CD14-positive monocyte (primary cell): ENCODE measurements around the gene S1PR3. TPM values are rescaled to one million over a fixed set of nuclear protein-coding genes. Genes with fewer than 3 reads are reported as not detected.

ENCODE experiments used
- DNase-seq, 3 donors: peaks; one replicate each; pipeline ENCODE4 v3.0.0-alpha.2; 2011 to 2022
- H2AFZ ChIP-seq: 2 replicates; pipeline ENCODE4 v1.6.0; 2012; ENCODE audit warnings: mild to moderate bottlenecking, low read depth, low read length, inconsistent platforms; ENCODE audit not compliant: insufficient read depth, poor library complexity, severe bottlenecking
- H3K27ac ChIP-seq, 2 donors: 1 replicate in 1 of 2; 2 replicates in 1 of 2; pipeline ENCODE4 v1.5.1; 2012 to 2013; ENCODE audit warnings: low read length in 2 of 2, control low read depth in 1 of 2, inconsistent platforms in 1 of 2, low read depth in 1 of 2, mild to moderate bottlenecking in 1 of 2
- H3K27me3 ChIP-seq, 2 donors: one replicate each; pipeline versions ENCODE4 v1.6.0 to v1.6.1; 2011 to 2013; ENCODE audit warnings: low read length in 2 of 2; ENCODE audit not compliant: control insufficient read depth in 2 of 2, insufficient read depth in 2 of 2
- H3K36me3 ChIP-seq, 2 donors: replicated peaks in 1 of 2; 1 replicate in 1 of 2; 2 replicates in 1 of 2; pipeline versions ENCODE4 v1.5.1 to v1.6.1; 2012 to 2013; ENCODE audit warnings: low read length in 2 of 2, control low read depth in 1 of 2, inconsistent platforms in 1 of 2, mild to moderate bottlenecking in 1 of 2; ENCODE audit not compliant: insufficient read depth in 2 of 2, control insufficient read depth in 1 of 2
- H3K4me1 ChIP-seq, 2 donors: 1 replicate in 1 of 2; 2 replicates in 1 of 2; pipeline versions ENCODE4 v1.5.1 to v1.6.1; 2012 to 2013; ENCODE audit warnings: low read length in 2 of 2, control low read depth in 1 of 2, inconsistent platforms in 1 of 2, mild to moderate bottlenecking in 1 of 2, moderate library complexity in 1 of 2; ENCODE audit not compliant: insufficient read depth in 2 of 2, control insufficient read depth in 1 of 2
- H3K4me2 ChIP-seq: replicated peaks from 2 replicates; pipeline ENCODE3; 2012; ENCODE audit warnings: low read length, moderate library complexity, mild to moderate bottlenecking; ENCODE audit not compliant: poor library complexity, severe bottlenecking; ENCODE audit errors: extremely low read depth
- H3K4me3 ChIP-seq, 3 experiments: fragments of 200-600 bp in 1 of 3; sonication (generic) in 1 of 3; replicated peaks in 1 of 3; 1 replicate in 2 of 3; 2 replicates in 1 of 3; pipeline ENCODE4 v1.5.1; 2011 to 2013; ENCODE audit warnings: low read length in 3 of 3, mild to moderate bottlenecking in 3 of 3, control low read depth in 2 of 3, low read depth in 2 of 3, inconsistent platforms in 1 of 3, moderate library complexity in 1 of 3
- H3K79me2 ChIP-seq: 2 replicates; pipeline ENCODE4 v1.6.0; 2012; ENCODE audit warnings: mild to moderate bottlenecking, control low read depth, inconsistent platforms, low read length, moderate library complexity; ENCODE audit not compliant: insufficient read depth
- H3K9ac ChIP-seq: 2 replicates; pipeline ENCODE4 v1.6.0; 2017; ENCODE audit warnings: low read length, mild to moderate bottlenecking; ENCODE audit not compliant: insufficient read depth, poor library complexity, severe bottlenecking
- H3K9me3 ChIP-seq, 2 donors: replicated peaks in 1 of 2; 1 replicate in 1 of 2; 2 replicates in 1 of 2; pipeline versions ENCODE4 v1.5.1 to v1.6.1; 2012 to 2013; ENCODE audit warnings: low read length in 2 of 2, control low read depth in 1 of 2; ENCODE audit not compliant: control insufficient read depth in 1 of 2, insufficient read depth in 1 of 2
- H4K20me1 ChIP-seq: 2 replicates; pipeline ENCODE4 v1.6.0; 2012; ENCODE audit warnings: mild to moderate bottlenecking, low read length, control low read depth, moderate library complexity; ENCODE audit not compliant: insufficient read depth
- H3K27ac Mint-ChIP-seq, 7 donors: one replicate each; pipeline ENCODE4 v1.8.0; 2020; ENCODE audit warnings: mild to moderate bottlenecking in 7 of 7, mixed read lengths in 7 of 7, moderate library complexity in 6 of 7, inconsistent platforms in 2 of 7
- H3K27me3 Mint-ChIP-seq, 3 donors: one replicate each; pipeline ENCODE4 v1.8.0; 2021 to 2022; ENCODE audit warnings: low read depth in 3 of 3, mild to moderate bottlenecking in 3 of 3, mixed read lengths in 3 of 3, moderate library complexity in 3 of 3, inconsistent platforms in 1 of 3
- H3K36me3 Mint-ChIP-seq, 2 donors: one replicate each; pipeline ENCODE4 v1.8.0; 2020; ENCODE audit warnings: mixed read lengths in 2 of 2, inconsistent platforms in 1 of 2, mild to moderate bottlenecking in 1 of 2
- H3K4me1 Mint-ChIP-seq: one replicate; pipeline ENCODE4 v1.8.0; 2020; ENCODE audit warnings: mild to moderate bottlenecking, mixed read lengths
- H3K4me3 Mint-ChIP-seq, 2 donors: one replicate each; pipeline ENCODE4 v1.8.0; 2020; ENCODE audit warnings: mild to moderate bottlenecking in 2 of 2, mixed read lengths in 2 of 2, moderate library complexity in 1 of 2
- H3K9me3 Mint-ChIP-seq, 7 donors: one replicate each; pipeline ENCODE4 v1.8.0; 2020 to 2022; ENCODE audit warnings: mixed read lengths in 7 of 7, mild to moderate bottlenecking in 6 of 7, moderate library complexity in 6 of 7, inconsistent platforms in 2 of 7
- CTCF ChIP-seq: fragments of 200-600 bp; IDR thresholded peaks from one replicate; pipeline ENCODE4 v1.8.0; 2022; ENCODE audit warnings: antibody characterized with exemption, mild to moderate bottlenecking
- WGBS: methylation state at CpG from one replicate; pipeline ENCODE4 v1.1.5; 2013; ENCODE audit warnings: missing lambda C conversion rate; ENCODE audit not compliant: insufficient coverage; 5-methylcytosine and 5-hydroxymethylcytosine counted together
- intact Hi-C, 2 donors: fragments of 100-400 bp; cut with micrococcal nuclease; formaldehyde crosslinking; loops; one replicate each; pipeline versions ENCODE4 v1.15.0 to v1.15.1; 2023
- polyA plus RNA-seq, 3 donors: library from polyadenylated mRNA; depleted of rRNA in 1 of 3; unstranded in 2 of 3; stranded (reverse) in 1 of 3; fragments of 300-500 nt in 2 of 3; fragments of >200 nt in 1 of 3; fragmentation: Illumina TruSeq in 2 of 3; gene quantifications; 1 replicate in 2 of 3; 2 replicates in 1 of 3; pipeline ENCODE4 v1.2.3, GENCODE V29; 2012 to 2021

The S1PR3 gene
- polyA plus RNA-seq, 3 donors = 28.2 to 59.7 (median 30.6) TPM

- Histone ChIP-seq H3K79me2 (no peaks in the 10 kb centered on the region), H2AFZ (no peak overlapping the region), H3K27ac (no peak overlapping the region), H4K20me1 (peaks cover 5% of the 10 kb centered on the region), H3K27me3 (peaks cover 0 to 2% of the 10 kb centered on the region in 2 donors), H3K9ac (no peak overlapping the region), H3K36me3 (no peaks in the 10 kb centered on the region), H3K4me3 (no peak overlapping the region), H3K4me1 (peaks cover 20 to 21% of the 10 kb centered on the region in 2 donors), H3K9me3 (no peaks in the 10 kb centered on the region), H3K4me2 (no peak overlapping the region)
- intact Hi-C loops = no loop called here
- TF ChIP-seq CTCF = no peak
- Mint-ChIP-seq H3K27me3 (peaks cover 2 to 12% (median 5%) of the 10 kb centered on the region in 3 donors), H3K4me1 (peaks cover 17% of the 10 kb centered on the region), H3K9me3 (peaks cover 0 to 5% (median 2%) of the 10 kb centered on the region in 7 donors), H3K4me3 (no peak overlapping the region), H3K27ac (no peak overlapping the region), H3K36me3 (peaks cover 0 to 4% of the 10 kb centered on the region in 2 donors)
- no peak for DNase-seq
- WGBS = 90% methylated on average over 10 of the region's 13 CpGs
Observed at GRCh38 chr9:89012294-89013042, 21.2 kb downstream of the S1PR3 start.

- H3K27ac Mint-ChIP-seq = no peak overlapping the region
- no peak for DNase-seq
- peaks cover 0 to 2% of the 10 kb centered on the region in 2 donors for H3K27me3 ChIP-seq
- H3K27me3 Mint-ChIP-seq = peaks cover 2 to 10% (median 7%) of the 10 kb centered on the region in 3 donors
- H4K20me1 ChIP-seq = no peaks in the 10 kb centered on the region
- no peak overlapping the region for H2AFZ ChIP-seq
- no peak overlapping the region for H3K4me3 ChIP-seq
- H3K9me3 ChIP-seq = peaks cover 0 to under 1% of the 10 kb centered on the region in 2 donors
- H3K4me1 ChIP-seq = peaks cover 14 to 15% of the 10 kb centered on the region in 2 donors
- peaks cover 14% of the 10 kb centered on the region for H3K4me1 Mint-ChIP-seq
- H3K27ac ChIP-seq = no peak overlapping the region
- peaks cover 0 to 8% (median 5%) of the 10 kb centered on the region in 7 donors for H3K9me3 Mint-ChIP-seq
- no peak overlapping the region for H3K4me3 Mint-ChIP-seq
- WGBS = 88% methylated on average over 1 of the region's 1 CpG
- H3K36me3 Mint-ChIP-seq = no peaks in the 10 kb centered on the region
- no peak overlapping the region for H3K9ac ChIP-seq
- intact Hi-C loops = no loop called here
- H3K79me2 ChIP-seq = no peaks in the 10 kb centered on the region
- no peaks in the 10 kb centered on the region for H3K36me3 ChIP-seq
- no peak for TF ChIP-seq CTCF
- no peak overlapping the region for H3K4me2 ChIP-seq
Observed at GRCh38 chr9:89013660-89014059, 22.4 kb downstream of the S1PR3 start.
